ENCODE data around the gene GMEB2.

The GMEB2 gene

DNA sequence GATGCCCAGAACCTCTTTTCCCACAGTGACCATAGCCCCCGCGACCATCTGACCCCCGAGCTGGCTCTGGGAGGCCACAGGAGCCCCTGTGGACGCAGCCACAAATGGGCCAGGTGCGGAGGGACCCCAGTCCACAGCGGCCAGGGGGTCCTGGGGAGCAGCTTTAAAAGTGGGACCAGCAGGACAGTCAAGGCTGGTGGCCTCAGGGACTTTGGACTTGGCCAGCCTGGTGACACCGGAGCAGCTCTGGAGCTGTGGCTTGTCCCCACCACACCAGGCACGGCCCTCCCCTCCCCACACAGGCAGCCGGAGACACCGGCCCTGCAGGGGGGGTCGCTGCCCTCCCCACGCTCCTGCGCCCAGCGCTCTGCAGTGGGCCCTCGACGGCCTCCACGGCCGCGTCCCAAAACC is 69.4 kb downstream of the GMEB2 start:
- no peak overlapping the region for H3K27ac ChIP-seq (ENCODE audit: insufficient read depth in 1 of 2, low read depth in 1 of 2, low read length in 2 of 2, poor library complexity in 1 of 2, severe bottlenecking in 2 of 2)
- H3K9me3 ChIP-seq (ENCODE audit: control extremely low read depth in 1 of 5, control insufficient read depth in 4 of 5, insufficient read depth in 2 of 5, low read depth in 1 of 5, low read length in 4 of 5), result no peaks in the 10 kb centered on the region
- 95% methylated on average over 8 of the region's 19 CpGs for WGBS (ENCODE audit: insufficient coverage)
- CTCF ChIA-PET, result interaction anchor here (0.9 to 1.3 kb wide), 3 partner anchors 8 to 28 kb away, joined by 3 to 5 read pairs (median 3); no protein-coding TSS in a partner anchor
- POLR2A ChIA-PET, result interaction anchor here (0.6 to 1.3 kb wide), 2 partner anchors 11 to 124 kb away, joined by 3 to 4 read pairs; no protein-coding TSS in a partner anchor
- peaks cover 0 to 21% (median 19%) of the 10 kb centered on the region in 4 experiments for H3K4me1 ChIP-seq (ENCODE audit: control extremely low read depth in 1 of 4, control insufficient read depth in 4 of 4, insufficient read depth in 4 of 4, low read length in 3 of 4)
- no peak for DNase-seq
- H3K36me3 ChIP-seq (ENCODE audit: control insufficient read depth in 4 of 4, insufficient read depth in 4 of 4, low read length in 3 of 4), result peaks cover 0 to 7% (median 0%) of the 10 kb centered on the region in 4 experiments
- H3K27me3 ChIP-seq (replicated peaks in 2 of 5; ENCODE audit: control insufficient read depth in 4 of 5, insufficient read depth in 5 of 5, low read length in 4 of 5), result peaks cover 0 to 11% (median 2%) of the 10 kb centered on the region in 5 experiments
- H3K4me3 ChIP-seq (ENCODE audit: control insufficient read depth in 1 of 7, extremely low read depth in 1 of 7, insufficient read depth in 4 of 7, low read depth in 2 of 7, low read length in 6 of 7), result no peak overlapping the region

GRCh38 chr20:63556873-63557478 is 69.9 kb downstream of the GMEB2 start:
- Histone ChIP-seq H3K9me3 (ENCODE audit: control extremely low read depth in 1 of 5, control insufficient read depth in 4 of 5, insufficient read depth in 2 of 5, low read depth in 1 of 5, low read length in 4 of 5) (no peaks in the 10 kb centered on the region), H3K4me3 (ENCODE audit: control insufficient read depth in 1 of 7, extremely low read depth in 1 of 7, insufficient read depth in 4 of 7, low read depth in 2 of 7, low read length in 6 of 7) (no peak overlapping the region), H3K27ac (ENCODE audit: insufficient read depth in 1 of 2, low read depth in 1 of 2, low read length in 2 of 2, poor library complexity in 1 of 2, severe bottlenecking in 2 of 2) (no peak overlapping the region), H3K4me1 (ENCODE audit: control extremely low read depth in 1 of 4, control insufficient read depth in 4 of 4, insufficient read depth in 4 of 4, low read length in 3 of 4) (peaks cover 0 to 25% (median 22%) of the 10 kb centered on the region in 4 experiments), H3K27me3 (replicated peaks in 2 of 5; ENCODE audit: control insufficient read depth in 4 of 5, insufficient read depth in 5 of 5, low read length in 4 of 5) (peaks cover 0 to 11% (median 2%) of the 10 kb centered on the region in 5 experiments), H3K36me3 (ENCODE audit: control insufficient read depth in 4 of 4, insufficient read depth in 4 of 4, low read length in 3 of 4) (peaks cover 0 to 7% (median 0%) of the 10 kb centered on the region in 4 experiments)
- WGBS (ENCODE audit: insufficient coverage), result 92% methylated on average over 20 of the region's 23 CpGs
- ChIA-PET POLR2A (interaction anchor here (1.3 kb wide), 1 partner anchor 12 kb away, joined by 3 read pairs; no protein-coding TSS in a partner anchor), CTCF (interaction anchor here (0.9 to 1.3 kb wide), 3 partner anchors 9 to 28 kb away, joined by 3 to 5 read pairs (median 3); no protein-coding TSS in a partner anchor)
- DNase-seq, result no peak

DNA sequence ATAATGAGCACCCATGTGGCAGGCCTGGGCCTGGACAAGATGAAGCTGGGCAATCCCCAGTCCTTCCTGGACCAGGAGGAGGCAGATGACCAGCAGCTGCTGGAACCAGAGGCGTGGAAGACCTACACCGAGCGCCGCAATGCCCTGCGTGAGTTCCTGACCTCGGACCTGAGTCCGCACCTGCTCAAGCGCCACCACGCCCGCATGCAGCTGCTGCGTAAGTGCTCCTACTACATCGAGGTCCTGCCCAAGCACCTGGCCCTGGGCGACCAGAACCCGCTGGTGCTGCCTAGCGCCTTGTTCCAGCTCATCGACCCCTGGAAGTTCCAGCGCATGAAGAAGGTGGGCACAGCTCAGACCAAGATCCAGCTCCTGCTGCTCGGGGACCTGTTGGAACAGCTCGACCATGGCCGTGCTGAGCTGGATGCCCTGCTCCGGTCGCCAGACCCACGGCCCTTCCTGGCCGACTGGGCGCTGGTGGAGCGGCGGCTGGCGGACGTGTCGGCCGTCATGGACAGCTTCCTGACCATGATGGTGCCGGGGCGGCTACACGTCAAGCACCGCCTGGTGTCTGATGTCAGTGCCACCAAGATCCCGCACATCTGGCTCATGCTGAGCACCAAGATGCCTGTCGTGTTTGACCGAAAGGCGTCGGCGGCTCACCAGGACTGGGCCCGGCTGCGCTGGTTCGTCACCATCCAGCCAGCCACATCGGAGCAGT is 71.1 kb downstream of the GMEB2 start:
- DNase-seq, result no peak
- WGBS (ENCODE audit: insufficient coverage), result 97% methylated on average over 45 of the region's 45 CpGs
- Histone ChIP-seq H3K36me3 (ENCODE audit: control insufficient read depth in 4 of 4, insufficient read depth in 4 of 4, low read length in 3 of 4) (peaks cover 0 to 2% (median 0%) of the 10 kb centered on the region in 4 experiments), H3K4me3 (ENCODE audit: control insufficient read depth in 1 of 7, extremely low read depth in 1 of 7, insufficient read depth in 4 of 7, low read depth in 2 of 7, low read length in 6 of 7) (no peak overlapping the region), H3K27me3 (replicated peaks in 2 of 5; ENCODE audit: control insufficient read depth in 4 of 5, insufficient read depth in 5 of 5, low read length in 4 of 5) (peaks cover 0 to 11% (median 2%) of the 10 kb centered on the region in 5 experiments), H3K4me1 (ENCODE audit: control extremely low read depth in 1 of 4, control insufficient read depth in 4 of 4, insufficient read depth in 4 of 4, low read length in 3 of 4) (peaks cover 0 to 25% (median 22%) of the 10 kb centered on the region in 4 experiments), H3K9me3 (ENCODE audit: control extremely low read depth in 1 of 5, control insufficient read depth in 4 of 5, insufficient read depth in 2 of 5, low read depth in 1 of 5, low read length in 4 of 5) (no peaks in the 10 kb centered on the region), H3K27ac (ENCODE audit: insufficient read depth in 1 of 2, low read depth in 1 of 2, low read length in 2 of 2, poor library complexity in 1 of 2, severe bottlenecking in 2 of 2) (no peak overlapping the region)
- ChIA-PET POLR2A (interaction anchor here (0.6 to 1.3 kb wide), 3 partner anchors 13 to 158 kb away, joined by 3 read pairs; no protein-coding TSS in a partner anchor), CTCF (interaction anchor here (0.9 to 2.0 kb wide), 7 partner anchors 9 to 26 kb away, joined by 3 to 7 read pairs (median 4); partner anchors contain the start of gene PTK6)

GRCh38 chr20:63554361-63555278 is 72.3 kb downstream of the GMEB2 start:
- H3K36me3 ChIP-seq (ENCODE audit: control insufficient read depth in 4 of 4, insufficient read depth in 4 of 4, low read length in 3 of 4), result no peaks in the 10 kb centered on the region
- peaks cover 0 to 25% (median 22%) of the 10 kb centered on the region in 4 experiments for H3K4me1 ChIP-seq (ENCODE audit: control extremely low read depth in 1 of 4, control insufficient read depth in 4 of 4, insufficient read depth in 4 of 4, low read length in 3 of 4)
- peak overlapping the region in 4 of 7 experiments; percentile 36 to 79 (median 62) for H3K4me3 ChIP-seq (ENCODE audit: control insufficient read depth in 1 of 7, extremely low read depth in 1 of 7, insufficient read depth in 4 of 7, low read depth in 2 of 7, low read length in 6 of 7)
- DNase-seq, result no peak
- no peak overlapping the region for H3K27ac ChIP-seq (ENCODE audit: insufficient read depth in 1 of 2, low read depth in 1 of 2, low read length in 2 of 2, poor library complexity in 1 of 2, severe bottlenecking in 2 of 2)
- CTCF ChIA-PET, result interaction anchor here (1.2 to 2.0 kb wide), 7 partner anchors 9 to 27 kb away, joined by 3 to 7 read pairs (median 4); partner anchors contain the start of gene PTK6
- peaks cover 0 to 11% (median 2%) of the 10 kb centered on the region in 5 experiments for H3K27me3 ChIP-seq (replicated peaks in 2 of 5; ENCODE audit: control insufficient read depth in 4 of 5, insufficient read depth in 5 of 5, low read length in 4 of 5)
- 75% methylated on average over 34 of the region's 38 CpGs for WGBS (ENCODE audit: insufficient coverage)
- H3K9me3 ChIP-seq (ENCODE audit: control extremely low read depth in 1 of 5, control insufficient read depth in 4 of 5, insufficient read depth in 2 of 5, low read depth in 1 of 5, low read length in 4 of 5), result no peaks in the 10 kb centered on the region
- POLR2A ChIA-PET, result interaction anchor here (0.6 to 1.2 kb wide), 2 partner anchors 14 to 157 kb away, joined by 3 read pairs; no protein-coding TSS in a partner anchor

GRCh38 chr20:63553933-63554290 is 73.0 kb downstream of the GMEB2 start, which contains the start of gene FNDC11:
FNDC11 (plus strand) TSS chr20:63554159; CDS start chr20:63555664, 1,505 bp downstream.
- peak within 1 kb of the TSS in 1 of 2 experiments; percentile 3 for H3K27ac ChIP-seq (ENCODE audit: insufficient read depth in 1 of 2, low read depth in 1 of 2, low read length in 2 of 2, poor library complexity in 1 of 2, severe bottlenecking in 2 of 2)
- DNase-seq, result peak; percentile 57 to 82 (median 77)
- CTCF ChIA-PET, result interaction anchor here (1.3 to 2.0 kb wide), 3 partner anchors 9 to 28 kb away, joined by 3 to 7 read pairs (median 4); no protein-coding TSS in a partner anchor
- WGBS (ENCODE audit: insufficient coverage), result 0% methylated on average over 13 of the region's 34 CpGs
- H3K36me3 ChIP-seq (ENCODE audit: control insufficient read depth in 4 of 4, insufficient read depth in 4 of 4, low read length in 3 of 4), result no peaks in the 10 kb centered on the region
- H3K9me3 ChIP-seq (ENCODE audit: control extremely low read depth in 1 of 5, control insufficient read depth in 4 of 5, insufficient read depth in 2 of 5, low read depth in 1 of 5, low read length in 4 of 5), result no peaks in the 10 kb centered on the region
- H3K27me3 ChIP-seq (replicated peaks in 2 of 5; ENCODE audit: control insufficient read depth in 4 of 5, insufficient read depth in 5 of 5, low read length in 4 of 5), result peaks cover 0 to 14% (median 2%) of the 10 kb centered on the region in 5 experiments
- peak within 1 kb of the TSS; percentile 28 to 79 (median 71) for H3K4me3 ChIP-seq (ENCODE audit: control insufficient read depth in 1 of 7, extremely low read depth in 1 of 7, insufficient read depth in 4 of 7, low read depth in 2 of 7, low read length in 6 of 7)
- H3K4me1 ChIP-seq (ENCODE audit: control extremely low read depth in 1 of 4, control insufficient read depth in 4 of 4, insufficient read depth in 4 of 4, low read length in 3 of 4), result peaks cover 0 to 25% (median 22%) of the 10 kb centered on the region in 4 experiments
- POLR2A ChIA-PET, result interaction anchor here (0.6 kb wide), 1 partner anchor 557 kb away, joined by 6 read pairs; no protein-coding TSS in a partner anchor
